CD4-positive, alpha-beta T cell (primary cell): ENCODE results near the gene SAP30BP. TPM values are rescaled to one million over a fixed set of nuclear protein-coding genes. Genes with fewer than 3 reads are reported as not detected.
A peak's percentile ranks its signal among the peaks of the same experiment; 100 is the strongest.

Source experiments
- ATAC-seq: fragments of 200-7000 bp; cut with Tn5 transposase; one replicate; pipeline ENCODE4 v1.10.0; 2022; ENCODE audit warnings: mild to moderate bottlenecking; ENCODE audit not compliant: poor library complexity
- CTCF ChIA-PET: fragments of 350-600 bp; sonication (Branson Sonifier 250); formaldehyde crosslinking; loops from one replicate; lab custom pipeline; 2021; ENCODE audit warnings: antibody characterized with exemption, inconsistent platforms; lab: Charles Lee
- POLR2A ChIA-PET: fragments of 350-600 bp; sonication (Branson Sonifier 250); formaldehyde crosslinking; loops from one replicate; lab custom pipeline; 2021; ENCODE audit warnings: antibody characterized with exemption, inconsistent platforms; lab: Charles Lee
- DNase-seq, 14 experiments: peaks; one replicate each; pipeline ENCODE4 v3.0.0-alpha.2; 2013 to 2020; ENCODE audit warnings: mixed read lengths in 2 of 14
- H3K27ac ChIP-seq, 2 donors: one replicate each; pipeline versions ENCODE4 v1.5.1 to v1.7.0; 2013; ENCODE audit warnings: low read length in 2 of 2, low read depth in 1 of 2, mild to moderate bottlenecking in 1 of 2
- H3K27me3 ChIP-seq, 2 experiments: 1 replicate in 1 of 2; 2 replicates in 1 of 2; pipeline versions ENCODE4 v1.6.1 to v1.7.0; 2013; ENCODE audit warnings: low read length in 2 of 2, control low read depth in 1 of 2, mild to moderate bottlenecking in 1 of 2, moderate library complexity in 1 of 2; ENCODE audit not compliant: insufficient read depth in 2 of 2, control insufficient read depth in 1 of 2
- H3K36me3 ChIP-seq: one replicate; pipeline ENCODE4 v1.6.1; 2013; ENCODE audit warnings: low read length, control low read depth; ENCODE audit not compliant: insufficient read depth
- H3K4me1 ChIP-seq: one replicate; pipeline ENCODE4 v1.6.1; 2013; ENCODE audit warnings: low read length, control low read depth; ENCODE audit not compliant: insufficient read depth
- H3K4me3 ChIP-seq: one replicate; pipeline ENCODE4 v1.5.1; 2013; ENCODE audit warnings: mild to moderate bottlenecking, low read length, moderate library complexity
- H3K9me3 ChIP-seq, 2 experiments: 1 replicate in 1 of 2; 2 replicates in 1 of 2; pipeline versions ENCODE4 v1.6.1 to v1.7.0; 2013; ENCODE audit warnings: low read length in 2 of 2, mild to moderate bottlenecking in 2 of 2, control low read depth in 1 of 2, moderate library complexity in 1 of 2; ENCODE audit not compliant: control insufficient read depth in 1 of 2, insufficient read depth in 1 of 2
- H3K27ac Mint-ChIP-seq: one replicate; pipeline ENCODE4 v1.8.0; 2020; ENCODE audit warnings: mixed read lengths
- H3K27me3 Mint-ChIP-seq: one replicate; pipeline ENCODE4 v1.8.0; 2021; ENCODE audit warnings: mixed read lengths
- H3K36me3 Mint-ChIP-seq: one replicate; pipeline ENCODE4 v1.8.0; 2021; ENCODE audit warnings: low read depth, mixed read lengths
- H3K4me1 Mint-ChIP-seq: one replicate; pipeline ENCODE4 v1.8.0; 2021; ENCODE audit warnings: low read depth, mixed read lengths
- H3K4me3 Mint-ChIP-seq: one replicate; pipeline ENCODE4 v1.8.0; 2020; ENCODE audit warnings: mild to moderate bottlenecking, mixed read lengths
- H3K9me3 Mint-ChIP-seq: one replicate; pipeline ENCODE4 v1.8.0; 2020; ENCODE audit warnings: mixed read lengths
- intact Hi-C, 2 experiments: fragments of 100-400 bp; cut with DNase I in 1 of 2; cut with micrococcal nuclease in 1 of 2; formaldehyde crosslinking; loops; one replicate each; pipeline versions ENCODE4 v1.15.1 to v1.9.0; 2023 to 2025; cut with DNase I, micrococcal nuclease
- total RNA-seq, 174 experiments: library from RNA in 2 of 174; stranded (reverse) in 2 of 174; gene quantifications; one replicate each; pipeline ENCODE4 v1.2.3 and lab custom pipeline; 2021 to 2026
- TF ChIP-seq, protein P1 (sequence below): fragments of 200-600 bp; IDR thresholded peaks from one replicate; pipeline ENCODE4 v1.8.0; 2022; ENCODE audit warnings: antibody characterized with exemption, mild to moderate bottlenecking

SAP30BP gene
- total RNA-seq, 2 experiments from 2014 or later, result 209 to 227 TPM

GRCh38 chr17:75652934-75653549, 14.1 kb upstream of the SAP30BP start:
- DNase-seq, result peak in 6 of 14 experiments; percentile 10 to 56 (median 38)
- Histone ChIP-seq H3K27ac (no peak overlapping the region), H3K36me3 (peaks cover 56% of the 10 kb centered on the region), H3K4me3 (no peak overlapping the region), H3K9me3 (no peaks in the 10 kb centered on the region), H3K4me1 (peaks cover 3% of the 10 kb centered on the region), H3K27me3 (no peaks in the 10 kb centered on the region)
- TF ChIP-seq, protein P1, sequence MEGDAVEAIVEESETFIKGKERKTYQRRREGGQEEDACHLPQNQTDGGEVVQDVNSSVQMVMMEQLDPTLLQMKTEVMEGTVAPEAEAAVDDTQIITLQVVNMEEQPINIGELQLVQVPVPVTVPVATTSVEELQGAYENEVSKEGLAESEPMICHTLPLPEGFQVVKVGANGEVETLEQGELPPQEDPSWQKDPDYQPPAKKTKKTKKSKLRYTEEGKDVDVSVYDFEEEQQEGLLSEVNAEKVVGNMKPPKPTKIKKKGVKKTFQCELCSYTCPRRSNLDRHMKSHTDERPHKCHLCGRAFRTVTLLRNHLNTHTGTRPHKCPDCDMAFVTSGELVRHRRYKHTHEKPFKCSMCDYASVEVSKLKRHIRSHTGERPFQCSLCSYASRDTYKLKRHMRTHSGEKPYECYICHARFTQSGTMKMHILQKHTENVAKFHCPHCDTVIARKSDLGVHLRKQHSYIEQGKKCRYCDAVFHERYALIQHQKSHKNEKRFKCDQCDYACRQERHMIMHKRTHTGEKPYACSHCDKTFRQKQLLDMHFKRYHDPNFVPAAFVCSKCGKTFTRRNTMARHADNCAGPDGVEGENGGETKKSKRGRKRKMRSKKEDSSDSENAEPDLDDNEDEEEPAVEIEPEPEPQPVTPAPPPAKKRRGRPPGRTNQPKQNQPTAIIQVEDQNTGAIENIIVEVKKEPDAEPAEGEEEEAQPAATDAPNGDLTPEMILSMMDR, result peak; percentile 50
- CTCF ChIA-PET, result interaction anchor here (0.6 to 1.3 kb wide), 3 partner anchors 13 to 98 kb away, joined by 3 to 4 read pairs (median 3); partner anchors contain the start of gene RECQL5
- H3K4me3 Mint-ChIP-seq, result no peak overlapping the region
- H3K27ac Mint-ChIP-seq, result no peak overlapping the region
- peaks cover 5% of the 10 kb centered on the region for H3K4me1 Mint-ChIP-seq
- ATAC-seq, result peak; percentile 86
- H3K9me3 Mint-ChIP-seq, result no peaks in the 10 kb centered on the region
- intact Hi-C loops, result no loop called here
- H3K27me3 Mint-ChIP-seq, result no peaks in the 10 kb centered on the region
- POLR2A ChIA-PET, result no interaction called here
- peaks cover 66% of the 10 kb centered on the region for H3K36me3 Mint-ChIP-seq

DNA sequence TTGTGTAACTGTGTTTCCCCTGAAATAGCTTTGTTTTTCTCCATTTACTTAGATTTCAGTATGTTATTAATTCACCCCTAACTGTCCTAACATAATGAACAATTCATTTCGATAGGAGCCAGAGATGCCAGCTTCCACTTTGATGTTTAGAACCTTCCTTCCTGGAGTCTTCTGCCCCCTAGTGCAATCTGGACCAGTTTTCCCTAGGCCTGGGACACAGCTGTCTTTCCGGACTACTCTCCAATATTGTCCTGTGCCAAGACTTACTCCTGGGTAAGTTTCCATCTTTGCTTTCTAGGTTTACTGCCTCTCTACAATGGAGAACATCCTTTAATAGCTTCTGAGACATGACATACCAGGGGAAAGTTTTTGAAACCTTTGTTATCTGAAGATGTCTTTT, 13.0 kb upstream of the SAP30BP start:
- POLR2A ChIA-PET, result interaction anchor here (1.3 kb wide), 1 partner anchor 12 kb away, joined by 7 read pairs; the partner anchor contains the start of genes RECQL5 and SAP30BP
- ATAC-seq (no peak), DNase-seq (no peak)
- peaks cover 54% of the 10 kb centered on the region for H3K36me3 ChIP-seq
- TF ChIP-seq, protein P1, result no peak
- peaks cover 5% of the 10 kb centered on the region for H3K4me1 Mint-ChIP-seq
- no peak overlapping the region for H3K4me3 ChIP-seq
- no peak overlapping the region for H3K4me3 Mint-ChIP-seq
- H3K27ac ChIP-seq, result no peak overlapping the region
- H3K27me3 Mint-ChIP-seq, result no peaks in the 10 kb centered on the region
- H3K9me3 ChIP-seq, result no peaks in the 10 kb centered on the region
- intact Hi-C loops, result no loop called here
- no peaks in the 10 kb centered on the region for H3K9me3 Mint-ChIP-seq
- H3K27ac Mint-ChIP-seq, result no peak overlapping the region
- no peaks in the 10 kb centered on the region for H3K27me3 ChIP-seq
- peaks cover 68% of the 10 kb centered on the region for H3K36me3 Mint-ChIP-seq
- CTCF ChIA-PET, result no interaction called here
- peaks cover 3% of the 10 kb centered on the region for H3K4me1 ChIP-seq

GRCh38 chr17:75658237-75658636, 8.9 kb upstream of the SAP30BP start:
- intact Hi-C loops, result no loop called here
- CTCF ChIA-PET, result no interaction called here
- no peak for ATAC-seq

More at GRCh38 chr17:75658237-75658636, 8.9 kb upstream of the SAP30BP start:
- Histone ChIP-seq H3K4me3 (no peak overlapping the region), H3K36me3 (peaks cover 56% of the 10 kb centered on the region), H3K27me3 (no peaks in the 10 kb centered on the region), H3K4me1 (no peaks in the 10 kb centered on the region), H3K9me3 (no peaks in the 10 kb centered on the region), H3K27ac (no peak overlapping the region)
- Mint-ChIP-seq H3K4me1 (no peaks in the 10 kb centered on the region), H3K27me3 (no peaks in the 10 kb centered on the region), H3K27ac (no peak overlapping the region), H3K36me3 (peaks cover 64% of the 10 kb centered on the region), H3K4me3 (no peak overlapping the region), H3K9me3 (no peaks in the 10 kb centered on the region)
- POLR2A ChIA-PET, result interaction anchor here (1.0 kb wide), 2 partner anchors 9 to 95 kb away, joined by 3 to 4 read pairs; partner anchors contain the start of genes RECQL5 and SAP30BP
- TF ChIP-seq, protein P1, result no peak
- no peak for DNase-seq
